H9 (cell line): Measurements from ENCODE around the gene MED12. TPM values are rescaled to one million over a fixed set of nuclear protein-coding genes. Genes with fewer than 3 reads are reported as not detected.
A peak's percentile ranks its signal among the peaks of the same experiment; 100 is the strongest.

Source experiments
- DNase-seq: peaks from one replicate; pipeline ENCODE4 v3.0.0-alpha.2; 2017
- H2AFZ ChIP-seq: one replicate; pipeline ENCODE4 v1.6.1; 2013; ENCODE audit warnings: mild to moderate bottlenecking, low read length, control low read depth, moderate library complexity
- H2AK5ac ChIP-seq: 2 replicates; pipeline ENCODE4 v1.6.1; 2013; ENCODE audit warnings: low read length, control low read depth, mixed read lengths; ENCODE audit not compliant: insufficient read length
- H2BK120ac ChIP-seq: one replicate; pipeline ENCODE4 v1.6.1; 2013; ENCODE audit warnings: low read depth, mild to moderate bottlenecking, low read length, control low read depth, inconsistent platforms; ENCODE audit not compliant: poor library complexity, severe bottlenecking
- H2BK12ac ChIP-seq: 2 replicates; pipeline ENCODE4 v1.6.1; 2013; ENCODE audit warnings: low read length, control low read depth, mixed read lengths, low read depth; ENCODE audit not compliant: insufficient read length
- H2BK15ac ChIP-seq: 2 replicates; pipeline ENCODE4 v1.6.1; 2013; ENCODE audit warnings: low read depth, low read length, control low read depth
- H2BK20ac ChIP-seq: one replicate; pipeline ENCODE4 v1.6.1; 2013; ENCODE audit warnings: low read depth, mild to moderate bottlenecking, low read length, control low read depth, inconsistent platforms; ENCODE audit not compliant: poor library complexity, severe bottlenecking
- H2BK5ac ChIP-seq: 2 replicates; pipeline ENCODE4 v1.6.1; 2013; ENCODE audit warnings: low read length, control low read depth, mixed read lengths; ENCODE audit not compliant: insufficient read length
- H3K14ac ChIP-seq: 2 replicates; pipeline ENCODE4 v1.6.1; 2013; ENCODE audit warnings: low read length, control low read depth; ENCODE audit not compliant: insufficient read depth
- H3K18ac ChIP-seq: 2 replicates; pipeline ENCODE4 v1.6.1; 2013; ENCODE audit warnings: low read depth, mild to moderate bottlenecking, mixed read lengths, low read length, control low read depth; ENCODE audit not compliant: insufficient read length
- H3K23ac ChIP-seq: 2 replicates; pipeline ENCODE4 v1.6.1; 2013; ENCODE audit warnings: low read length, control low read depth, mixed read lengths, low read depth; ENCODE audit not compliant: insufficient read length
- H3K23me2 ChIP-seq: 2 replicates; pipeline ENCODE4 v1.6.1; 2013; ENCODE audit warnings: low read depth, mild to moderate bottlenecking, mixed read lengths, low read length, control low read depth; ENCODE audit not compliant: insufficient read length, poor library complexity, severe bottlenecking
- H3K27ac ChIP-seq: 2 replicates; pipeline ENCODE4 v1.5.1; 2013; ENCODE audit warnings: low read length, control low read depth, mixed read lengths, low read depth; ENCODE audit not compliant: insufficient read length
- H3K27me3 ChIP-seq: 2 replicates; pipeline ENCODE4 v1.6.1; 2013; ENCODE audit warnings: low read length, control low read depth, inconsistent platforms; ENCODE audit not compliant: insufficient read depth
- H3K4ac ChIP-seq: 2 replicates; pipeline ENCODE4 v1.6.1; 2013; ENCODE audit warnings: low read depth, mild to moderate bottlenecking, control low read depth, inconsistent platforms, low read length, moderate library complexity
- H3K4me1 ChIP-seq: 2 replicates; pipeline ENCODE4 v1.6.1; 2013; ENCODE audit warnings: low read length, control low read depth, inconsistent platforms; ENCODE audit not compliant: insufficient read depth
- H3K4me2 ChIP-seq: 2 replicates; pipeline ENCODE4 v1.6.1; 2013; ENCODE audit warnings: low read length, control low read depth, mixed read lengths; ENCODE audit not compliant: insufficient read length, insufficient read depth
- H3K56ac ChIP-seq: 2 replicates; pipeline ENCODE4 v1.6.1; 2013; ENCODE audit warnings: low read depth, mild to moderate bottlenecking, mixed read lengths, low read length, control low read depth; ENCODE audit not compliant: insufficient read length
- H3K79me1 ChIP-seq: 2 replicates; pipeline ENCODE4 v1.6.1; 2013; ENCODE audit warnings: low read depth, mild to moderate bottlenecking, moderate library complexity, low read length, control low read depth, inconsistent platforms; ENCODE audit not compliant: insufficient read depth, poor library complexity, severe bottlenecking
- H3K79me2 ChIP-seq: 2 replicates; pipeline ENCODE4 v1.6.1; 2013; ENCODE audit warnings: low read length, control low read depth, inconsistent platforms; ENCODE audit not compliant: insufficient read depth
- H3K9ac ChIP-seq: 2 replicates; pipeline ENCODE4 v1.6.1; 2013; ENCODE audit warnings: low read length, control low read depth, mixed read lengths; ENCODE audit not compliant: insufficient read length; ENCODE audit errors: extremely low read depth
- H3K9me3 ChIP-seq: one replicate; pipeline ENCODE4 v1.6.1; 2013; ENCODE audit warnings: low read depth, low read length, inconsistent platforms; ENCODE audit not compliant: control insufficient read depth
- H3T11ph ChIP-seq: one replicate; pipeline ENCODE4 v1.6.1; 2013; ENCODE audit warnings: mild to moderate bottlenecking, low read length, control low read depth, inconsistent platforms
- H4K20me1 ChIP-seq: one replicate; pipeline ENCODE4 v1.6.1; 2013; ENCODE audit not compliant: control insufficient read depth, insufficient read length, insufficient read depth
- H4K5ac ChIP-seq: 2 replicates; pipeline ENCODE4 v1.6.1; 2013; ENCODE audit warnings: low read depth, mild to moderate bottlenecking, mixed read lengths, low read length, control low read depth; ENCODE audit not compliant: insufficient read length
- H4K8ac ChIP-seq: replicated peaks from 2 replicates; pipeline ENCODE4 v1.6.1; 2013; ENCODE audit warnings: low read length, control low read depth, mixed read lengths, low read depth; ENCODE audit not compliant: insufficient read length
- H4K91ac ChIP-seq: 2 replicates; pipeline ENCODE4 v1.6.1; 2013; ENCODE audit warnings: low read depth, mild to moderate bottlenecking, moderate library complexity, mixed read lengths, low read length, control low read depth; ENCODE audit not compliant: insufficient read length
- H3K27ac Mint-ChIP-seq, 3 experiments: 2 replicates in 2 of 3; 3 replicates in 1 of 3; pipeline ENCODE4 v1.8.0; 2020 to 2021; ENCODE audit warnings: mixed read lengths in 3 of 3, mild to moderate bottlenecking in 1 of 3, moderate library complexity in 1 of 3
- H3K27me3 Mint-ChIP-seq: 2 replicates; pipeline ENCODE4 v1.8.0; 2021; ENCODE audit warnings: low read depth, mild to moderate bottlenecking, moderate library complexity, mixed read lengths
- H3K36me3 Mint-ChIP-seq, 3 experiments: 2 replicates in 2 of 3; 3 replicates in 1 of 3; pipeline ENCODE4 v1.8.0; 2020 to 2021; ENCODE audit warnings: low read depth in 3 of 3, mixed read lengths in 3 of 3; ENCODE audit not compliant: insufficient read depth in 1 of 3
- H3K4me1 Mint-ChIP-seq, 2 experiments: 2 replicates each; pipeline ENCODE4 v1.8.0; 2020; ENCODE audit warnings: mixed read lengths in 2 of 2
- H3K4me3 Mint-ChIP-seq, 2 experiments: 2 replicates in 1 of 2; 3 replicates in 1 of 2; pipeline ENCODE4 v1.8.0; 2020 to 2021; ENCODE audit warnings: mild to moderate bottlenecking in 2 of 2, mixed read lengths in 2 of 2, moderate library complexity in 1 of 2
- H3K9me3 Mint-ChIP-seq, 2 experiments: 2 replicates in 1 of 2; 3 replicates in 1 of 2; pipeline ENCODE4 v1.8.0; 2020; ENCODE audit warnings: mild to moderate bottlenecking in 2 of 2, mixed read lengths in 2 of 2, moderate library complexity in 1 of 2
- CTCF ChIP-seq: fragments of 200-600 bp; sonication (generic); conservative IDR thresholded peaks from 3 replicates; pipeline ENCODE4 v1.8.0; 2021; ENCODE audit warnings: antibody characterized with exemption, mild to moderate bottlenecking
- WGBS: extraction: QIAGEN DNeasy Blood & Tissue Kit; methylation state at CpG from one replicate; pipeline ENCODE4 v1.1.7; 2013; ENCODE audit warnings: missing lambda C conversion rate, low lambda C conversion rate, mixed read lengths; ENCODE audit not compliant: insufficient read length; ENCODE audit errors: extremely low coverage; 5-methylcytosine and 5-hydroxymethylcytosine counted together
- total RNA-seq: library from RNA; stranded (reverse); gene quantifications from 2 replicates; pipeline ENCODE4 v1.2.1, GENCODE V29; 2021

Gene MED12
- total RNA-seq, 1 experiment from 2014 or later: 33.0 TPM

GRCh38 chrX:71102292-71102691, 16.1 kb upstream of the MED12 start:
- no peak overlapping the region for H3K4ac ChIP-seq
- H2BK20ac ChIP-seq: no peak overlapping the region
- H3K23ac ChIP-seq: no peak overlapping the region
- peaks cover 2 to 12% (median 10%) of the 10 kb centered on the region in 3 experiments; a peak in 5 of 7 replicates for H3K36me3 Mint-ChIP-seq
- H3K4me1 ChIP-seq: peaks cover 9% of the 10 kb centered on the region; the same call in 1 of the 2 replicates
- H2BK15ac ChIP-seq: no peak overlapping the region
- no peak overlapping the region for H4K8ac ChIP-seq
- no peak overlapping the region for H2BK120ac ChIP-seq
- H3K14ac ChIP-seq: no peak overlapping the region
- H3K79me2 ChIP-seq: no peaks in the 10 kb centered on the region
- H3K27me3 Mint-ChIP-seq: peaks cover 44% of the 10 kb centered on the region
- peaks cover 70 to 78% of the 10 kb centered on the region in 2 experiments for H3K9me3 Mint-ChIP-seq
- no peak overlapping the region for H3T11ph ChIP-seq
- no CpG with 5 or more reads among the region's 3 CpGs for WGBS
- no peak overlapping the region for H2BK5ac ChIP-seq
- H3K27ac ChIP-seq: no peak overlapping the region
- no peak overlapping the region for H3K4me2 ChIP-seq
- TF ChIP-seq CTCF: no peak
- H3K79me1 ChIP-seq: no peaks in the 10 kb centered on the region
- no peak overlapping the region for H2BK12ac ChIP-seq
- H3K18ac ChIP-seq: no peak overlapping the region
- H4K91ac ChIP-seq: no peak overlapping the region
- no peaks in the 10 kb centered on the region for H4K20me1 ChIP-seq
- no peak overlapping the region for H3K56ac ChIP-seq
- no peaks in the 10 kb centered on the region; the same call in 1 of the 2 replicates for H3K27me3 ChIP-seq
- peak overlapping the region in 1 of 3 experiments; percentile 82; a peak in 1 of 7 replicates for H3K27ac Mint-ChIP-seq
- no peak overlapping the region for H3K9ac ChIP-seq
- no peak for DNase-seq
- peaks cover 53 to 67% of the 10 kb centered on the region in 2 experiments for H3K4me1 Mint-ChIP-seq
- no peak overlapping the region for H2AK5ac ChIP-seq
- H2AFZ ChIP-seq: no peak overlapping the region
- H4K5ac ChIP-seq: no peak overlapping the region
- no peak overlapping the region for H3K4me3 Mint-ChIP-seq
- H3K9me3 ChIP-seq: peaks cover 9% of the 10 kb centered on the region
- H3K23me2 ChIP-seq: no peaks in the 10 kb centered on the region
